Measurements from ENCODE around the gene LELP1. TPM values are rescaled to one million over a fixed set of nuclear protein-coding genes. Genes with fewer than 3 reads are reported as not detected.
A peak's percentile ranks its signal among the peaks of the same experiment; 100 is the strongest.
"Not testable (repeated sequence)": the region's sequence is repeated elsewhere in the genome, so short reads cannot be mapped to it uniquely, and the experiment has no call there.

The LELP1 gene
- polyA plus RNA-seq (2013, experiment 1 of 2; ENCODE audit: insufficient read length) = not detected
- not detected for polyA plus RNA-seq (2013, experiment 2 of 2; ENCODE audit: insufficient read length)

DNA sequence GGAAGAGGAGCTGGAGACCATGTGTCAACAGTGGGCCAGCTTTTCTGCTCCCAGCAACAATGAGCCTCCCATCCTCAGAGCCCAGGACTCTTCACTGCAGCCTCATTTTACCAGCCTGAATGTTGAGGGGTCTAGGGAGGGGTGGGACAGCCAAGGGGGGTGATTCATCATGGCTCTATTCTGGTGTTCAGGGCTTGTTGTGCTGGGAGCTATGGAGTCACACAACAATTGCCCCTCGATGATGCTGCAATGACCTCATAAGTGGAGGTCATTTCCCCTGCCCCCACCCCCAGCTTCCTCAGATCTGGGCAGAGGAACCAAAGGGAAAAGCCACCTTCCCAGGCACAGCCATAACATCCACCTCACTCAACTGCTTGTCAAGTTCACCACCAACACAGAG, at the start of gene LELP1:
LELP1 (plus strand) TSS at position 301 of the 400 bp plus-strand sequence. CDS start 1,278 bp downstream, outside the sequence.
- no peak for DNase-seq

DNA sequence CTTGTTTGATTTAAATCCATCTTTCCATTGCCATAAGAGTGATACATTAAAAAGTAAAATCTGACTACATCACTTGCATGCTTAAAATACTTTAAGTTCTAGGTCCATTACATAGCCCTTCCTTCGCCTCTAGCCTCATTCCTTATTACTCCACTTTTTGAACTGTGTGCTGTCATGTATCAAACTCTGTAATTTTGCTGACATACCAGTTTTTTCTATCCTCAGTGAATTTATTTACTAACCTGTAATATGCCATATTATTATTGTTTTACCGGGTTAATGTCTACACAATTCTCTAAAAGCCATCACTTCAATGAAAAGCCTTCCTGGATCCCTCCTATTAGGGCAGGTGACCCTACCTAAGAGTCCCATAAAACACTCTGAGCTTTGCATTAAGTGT, 47.7 kb upstream of the LELP1 start:
- DNase-seq = no peak

- no peak for DNase-seq
Measured at GRCh38 chr1:153168686-153169085, 34.5 kb upstream of the LELP1 start.

- no peak for DNase-seq
Measured at GRCh38 chr1:153174624-153175023, 28.6 kb upstream of the LELP1 start.

- no peak for DNase-seq
Measured at GRCh38 chr1:153178922-153179321, 24.3 kb upstream of the LELP1 start.

DNA sequence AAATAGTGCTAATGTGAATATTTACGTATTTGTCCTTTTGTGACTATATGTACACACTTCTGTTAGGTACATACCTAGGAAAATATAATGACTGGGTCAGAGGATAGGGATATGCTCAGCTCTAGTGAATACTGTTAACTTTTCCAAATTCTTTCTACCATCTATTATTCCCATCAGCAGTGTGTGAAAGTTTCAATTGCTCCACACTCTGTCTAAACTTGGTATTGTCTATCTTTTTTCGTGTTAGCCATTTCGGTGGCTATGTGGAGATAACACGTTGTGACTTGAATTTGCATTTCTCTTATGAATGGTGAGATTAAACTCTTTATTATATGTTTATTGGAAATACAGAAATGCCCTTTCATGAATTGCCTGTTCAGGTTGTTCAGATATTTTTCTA, 22.7 kb upstream of the LELP1 start:
- no peak for DNase-seq

DNA sequence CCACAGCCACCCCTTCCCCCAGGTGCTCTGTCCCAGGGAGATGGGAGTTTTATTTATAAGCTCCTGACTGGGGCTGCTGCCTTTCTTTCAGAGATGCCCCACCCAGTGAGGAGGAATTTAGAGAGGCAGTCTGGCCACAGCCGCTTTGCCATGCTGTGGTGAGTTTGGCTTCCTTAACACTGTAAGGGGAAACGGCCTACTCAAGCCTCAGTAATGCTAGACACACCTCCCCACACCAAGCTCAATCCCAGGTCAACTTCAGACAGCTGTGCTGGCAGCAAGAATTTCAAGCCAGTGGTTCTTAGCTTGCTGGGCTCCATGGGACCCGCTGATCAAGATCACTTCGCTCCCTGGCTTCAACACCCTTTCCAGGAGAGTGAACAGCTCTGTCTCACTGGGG, 14.9 kb upstream of the LELP1 start:
- not testable (repeated sequence) for DNase-seq

DNA sequence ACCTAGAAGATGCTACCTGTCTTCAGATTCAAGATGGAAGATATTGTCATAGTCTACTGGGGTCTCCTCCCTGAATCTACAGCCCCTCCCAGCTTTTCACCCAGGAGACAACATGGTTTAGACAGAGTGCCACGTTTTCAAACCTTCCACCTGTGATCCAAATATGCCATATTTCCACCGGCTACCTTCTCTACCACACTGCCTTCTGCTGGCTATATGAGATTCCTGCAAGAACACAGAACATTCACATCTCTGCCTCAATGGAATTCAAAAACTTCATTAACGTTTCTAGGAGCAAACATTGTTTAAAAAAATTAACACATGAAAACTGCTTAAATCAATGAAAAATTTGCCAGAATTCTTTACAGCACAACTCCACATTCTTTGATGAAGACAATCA, 12.9 kb upstream of the LELP1 start:
- DNase-seq = no peak

DNA sequence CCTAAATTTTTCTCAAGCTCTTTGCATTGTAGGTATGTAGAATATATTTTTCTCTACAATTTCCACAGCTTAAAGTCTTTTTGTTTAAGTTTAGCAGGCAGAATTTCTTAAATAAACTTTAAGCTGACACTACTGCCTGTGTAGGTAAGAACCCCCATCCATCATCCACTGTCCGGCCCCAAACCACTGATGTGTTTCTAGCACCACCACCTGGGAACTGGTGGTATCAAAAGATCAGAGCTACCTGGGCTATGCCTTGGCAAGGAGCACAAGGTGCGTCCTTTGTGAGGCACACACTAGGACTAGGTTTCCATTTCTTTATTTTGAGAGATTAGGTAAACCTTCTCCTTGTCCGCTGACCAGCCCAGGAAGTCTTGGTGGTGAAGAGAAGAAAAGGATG, 10.5 kb upstream of the LELP1 start:
- no peak for DNase-seq

- DNase-seq = no peak
Measured at GRCh38 chr1:153194331-153195050, 8.7 kb upstream of the LELP1 start.

DNA sequence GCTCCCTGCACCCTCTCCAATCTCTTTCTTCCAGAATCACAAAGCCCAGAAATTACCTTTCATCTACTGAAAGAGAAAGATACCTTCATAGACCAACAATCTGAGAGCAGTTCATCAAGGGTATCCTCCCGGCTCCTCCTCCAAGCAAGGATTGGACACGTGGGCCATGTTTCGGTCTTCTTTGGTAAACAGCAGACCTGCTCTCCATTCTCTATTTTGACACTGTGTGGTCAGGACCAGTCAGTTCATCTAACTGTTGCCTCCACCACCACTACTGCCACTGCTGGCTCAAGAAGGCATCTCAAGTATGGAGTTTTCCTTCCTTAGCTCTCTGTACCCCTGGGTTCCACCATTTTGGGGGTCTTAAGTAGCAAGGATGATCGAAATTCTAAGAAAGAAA, 8.0 kb upstream of the LELP1 start:
- DNase-seq = no peak

- DNase-seq = no peak
Measured at GRCh38 chr1:153202006-153202405, 1.2 kb upstream of the LELP1 start.

DNA sequence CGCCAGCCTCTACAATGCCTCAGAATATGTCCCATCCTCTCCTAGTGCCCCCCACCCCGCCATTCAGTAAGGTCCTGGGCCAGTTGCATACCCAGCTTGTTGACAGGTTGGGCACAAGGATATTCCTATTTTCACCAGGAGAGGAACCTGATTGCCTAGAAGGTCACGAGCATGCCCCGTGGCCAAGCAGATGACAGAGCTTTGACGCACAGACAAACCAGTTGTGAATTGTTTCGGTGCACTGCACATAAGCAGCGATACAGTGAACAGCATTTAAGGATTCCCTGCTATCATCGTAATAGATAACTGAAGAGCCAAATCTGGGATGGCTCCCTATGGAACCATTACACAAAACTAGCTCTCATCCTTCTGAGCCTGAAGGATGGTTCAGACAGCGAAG, 3.4 kb downstream of the LELP1 start:
- DNase-seq = no peak

DNA sequence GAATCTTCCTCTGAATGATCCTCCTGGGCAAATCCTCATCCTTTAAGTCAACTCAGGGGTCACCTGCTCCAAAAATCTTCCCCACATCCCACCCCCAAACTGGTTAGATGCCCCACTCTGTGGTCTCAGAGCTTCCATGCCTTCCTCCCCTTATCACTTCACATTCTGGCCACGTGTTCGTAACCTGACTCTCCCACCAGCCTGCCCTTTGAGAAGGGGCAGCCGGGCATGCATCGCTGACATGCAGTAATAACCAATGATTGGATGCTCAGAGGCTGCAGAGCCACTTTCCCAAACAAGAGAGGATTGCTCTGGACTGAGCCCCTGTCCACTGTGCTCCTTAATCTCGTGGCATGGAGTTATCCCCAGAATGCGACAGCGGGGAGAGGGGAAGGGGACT, 7.0 kb downstream of the LELP1 start:
- DNase-seq = no peak

- DNase-seq = no peak
Measured at GRCh38 chr1:153212201-153212600, 9.0 kb downstream of the LELP1 start.

DNA sequence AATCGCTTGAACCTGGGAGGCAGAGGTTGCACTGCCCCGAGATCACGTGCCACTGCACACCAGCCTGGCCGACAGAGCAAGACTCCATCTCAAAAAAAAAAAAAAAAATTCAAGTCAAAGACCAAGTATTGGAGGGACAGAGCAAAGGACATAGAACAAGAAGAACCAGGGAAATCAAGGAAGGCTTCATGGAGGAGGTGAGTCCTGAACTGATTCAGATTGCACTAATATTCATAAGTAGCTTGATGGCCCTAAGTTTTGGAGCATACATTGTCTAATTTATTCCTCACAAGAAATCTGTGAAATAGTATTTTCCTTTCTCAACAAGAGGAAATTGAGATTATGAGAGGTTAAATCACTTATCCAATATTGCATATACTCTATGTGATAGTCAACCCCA, 10.3 kb downstream of the LELP1 start:
- DNase-seq = no peak

DNA sequence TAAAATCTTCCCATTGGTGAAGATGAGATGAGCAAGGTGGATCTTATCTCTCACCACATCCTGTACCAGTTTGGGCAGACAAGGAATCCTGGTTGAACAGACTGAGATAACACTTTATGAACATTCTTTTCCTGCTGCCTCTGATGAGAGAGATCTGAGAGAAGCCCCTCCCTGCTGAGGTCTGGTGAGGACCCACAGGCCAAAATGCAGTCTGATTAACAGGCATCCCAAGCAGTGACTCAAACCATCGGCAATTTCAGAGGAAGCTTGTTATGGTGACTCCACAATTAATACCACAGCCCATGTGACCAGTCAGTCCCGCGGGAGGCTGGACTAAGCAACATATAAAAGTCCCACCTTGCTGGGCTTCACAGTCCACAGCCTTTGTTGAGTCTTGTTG, 14.0 kb downstream of the LELP1 start, which contains the start of gene PRR9:
PRR9 (plus strand) TSS at position 373 of the 400 bp plus-strand sequence. CDS start 561 bp downstream, outside the sequence.
- no peak for DNase-seq

- no peak for DNase-seq
Measured at GRCh38 chr1:153217744-153218416, 14.7 kb downstream of the LELP1 start.

DNA sequence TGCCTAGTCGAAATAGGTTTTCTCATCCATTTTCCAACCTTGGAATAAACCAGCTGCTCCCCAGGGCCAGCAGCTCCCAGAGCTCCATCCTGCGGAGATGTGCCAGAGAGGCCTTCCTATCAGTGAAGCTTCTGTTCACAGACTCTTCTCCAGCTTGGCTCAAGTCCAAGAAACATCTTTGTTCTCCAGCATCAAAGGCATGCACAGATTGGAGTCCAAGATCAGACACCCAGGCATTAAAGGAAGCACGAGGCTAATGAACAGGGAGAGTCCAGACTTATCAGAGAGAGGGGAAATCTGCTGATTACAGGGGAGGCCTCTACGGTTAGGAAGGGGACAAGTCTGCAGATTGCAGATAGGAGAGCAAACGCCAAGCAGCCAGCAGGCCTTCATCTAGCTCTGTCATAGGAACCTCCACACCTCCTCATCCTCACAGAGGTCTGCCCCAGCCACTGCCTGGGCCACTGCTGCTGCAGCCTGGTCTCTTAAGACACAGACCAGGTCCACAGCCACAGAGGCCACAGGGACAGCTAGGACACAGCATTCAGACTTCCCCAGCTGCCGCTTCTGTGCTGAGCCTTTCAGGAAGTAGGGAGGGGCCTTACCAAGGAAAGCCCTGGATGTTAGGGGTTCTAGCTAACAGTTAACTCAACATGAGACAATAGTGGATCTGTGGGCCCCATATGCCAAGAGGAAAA, 17.5 kb downstream of the LELP1 start:
- no peak for DNase-seq

DNA sequence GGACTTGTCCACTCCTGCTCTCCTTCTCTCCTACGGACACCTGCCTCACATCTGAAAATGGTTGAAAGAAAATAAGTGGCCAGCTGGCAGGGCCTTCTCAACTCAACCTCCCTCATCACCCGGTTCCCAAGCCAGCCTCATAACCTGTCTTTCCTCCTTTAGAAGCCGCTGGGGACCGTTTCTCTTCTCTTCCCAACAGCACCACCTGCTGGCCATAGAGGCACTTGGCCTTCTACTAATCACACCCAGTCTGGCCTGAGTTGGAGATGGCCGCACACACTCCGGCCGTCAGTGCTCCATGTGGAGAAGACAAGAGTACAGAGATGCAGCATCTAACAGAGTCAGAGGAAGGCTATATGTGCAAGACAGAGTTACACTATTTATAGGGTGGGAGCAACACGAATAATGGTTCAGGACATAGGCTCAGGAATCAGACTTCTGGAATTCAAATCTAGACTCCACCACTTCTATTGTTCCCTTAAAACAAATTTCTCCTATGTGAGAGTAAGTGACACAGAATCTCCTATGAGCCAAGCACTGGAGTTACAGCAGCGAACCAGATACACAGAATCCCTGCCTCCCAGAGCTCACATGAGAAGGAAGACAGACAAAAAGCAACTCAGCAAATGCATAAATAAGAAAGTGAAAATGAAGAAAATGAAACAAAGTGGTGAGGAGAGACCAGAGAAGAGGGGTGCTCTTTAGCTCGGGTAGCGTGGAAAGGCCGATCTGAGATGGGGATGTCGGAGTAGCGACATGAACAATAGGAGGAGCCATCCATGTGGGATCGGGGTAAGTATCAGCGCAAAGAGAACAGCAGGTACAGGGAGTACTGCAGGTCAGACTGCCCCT, 20.0 kb downstream of the LELP1 start:
- peak; percentile 39 for DNase-seq

GRCh38 chr1:153227810-153228209, 24.6 kb downstream of the LELP1 start:
- no peak for DNase-seq

GRCh38 chr1:153228491-153228890, 25.3 kb downstream of the LELP1 start:
- DNase-seq = no peak

All from fibroblast of skin of abdomen (primary cell).